ENCODE results near the gene KCNJ1. TPM values are rescaled to one million over a fixed set of nuclear protein-coding genes. Genes with fewer than 3 reads are reported as not detected.
A peak's percentile ranks its signal among the peaks of the same experiment; 100 is the strongest.

KCNJ1 gene
- total and polyA plus RNA-seq, 8 donors = 0.03 to 0.28 (median 0.08) TPM; not detected in 3

DNA sequence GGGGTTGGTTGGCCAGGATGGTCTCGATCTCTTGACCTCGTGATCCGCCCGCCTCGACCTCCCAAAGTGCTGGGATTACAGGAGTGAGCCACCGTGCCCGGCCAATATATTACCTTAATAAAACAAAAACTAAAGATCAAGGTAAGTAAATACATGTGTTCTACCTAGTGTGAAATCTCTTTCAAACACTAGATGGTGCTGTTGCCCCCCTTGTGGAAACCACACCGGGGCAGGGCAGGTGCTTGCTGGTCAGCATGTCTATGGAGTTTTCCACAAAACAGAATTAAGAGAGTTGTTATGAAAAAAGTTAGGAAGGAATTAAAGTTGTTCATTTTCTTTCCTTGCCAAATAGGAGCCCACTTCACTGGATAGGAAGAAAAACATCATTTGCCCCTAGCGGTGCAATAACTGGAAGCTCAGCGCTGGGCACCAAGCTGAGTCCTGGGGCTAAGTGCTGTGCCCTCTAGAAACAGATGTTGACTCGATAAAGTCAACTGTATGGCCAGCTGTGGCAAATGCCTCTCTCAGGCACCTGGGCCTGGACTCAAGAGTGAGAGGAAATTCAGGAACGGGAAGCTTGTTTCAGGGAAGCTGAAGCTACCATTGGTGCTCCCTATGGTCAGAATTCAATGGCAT lies 17.7 kb upstream of the KCNJ1 start:
- intact Hi-C loops (cut with DNase I) = loop anchor here in 2 of 3 donors (5.0 to 10.0 kb wide), 2 partner anchors 70 to 72 kb away; no protein-coding TSS in a partner anchor

DNA sequence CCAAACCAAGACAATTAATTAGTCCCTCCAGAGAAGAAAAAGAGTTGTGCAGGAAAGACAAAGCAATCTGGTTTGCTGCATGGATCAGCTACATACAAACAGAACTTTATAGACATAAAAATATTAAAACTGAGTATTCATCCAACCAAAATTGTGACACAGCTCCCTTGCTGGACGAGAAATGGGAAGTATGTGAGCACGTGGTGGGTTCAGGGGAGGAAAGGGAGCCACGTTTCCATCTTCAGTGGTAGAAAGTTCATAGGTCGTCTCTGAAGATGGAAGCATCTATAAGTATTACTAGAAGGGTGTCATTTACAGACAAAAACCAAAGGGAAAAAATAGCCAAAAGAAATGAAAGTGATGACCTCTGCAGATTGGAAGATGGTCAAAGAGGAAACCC lies 17.0 kb upstream of the KCNJ1 start:
- 40 to 45% methylated on average over 4 of the region's 4 CpGs for WGBS, 2 donors
- Histone ChIP-seq H3K27ac (no peak overlapping the region), H3K36me3 (no peaks in the 10 kb centered on the region), H3K9me3 (no peaks in the 10 kb centered on the region), H3K4me3 (no peak overlapping the region), H3K27me3 (no peaks in the 10 kb centered on the region), H3K4me1 (peaks cover 12 to 21% (median 13%) of the 10 kb centered on the region in 3 donors)
- FAIRE-seq (no peak), ATAC-seq (no peak), DNase-seq (no peak)
- TF ChIP-seq, protein P1, sequence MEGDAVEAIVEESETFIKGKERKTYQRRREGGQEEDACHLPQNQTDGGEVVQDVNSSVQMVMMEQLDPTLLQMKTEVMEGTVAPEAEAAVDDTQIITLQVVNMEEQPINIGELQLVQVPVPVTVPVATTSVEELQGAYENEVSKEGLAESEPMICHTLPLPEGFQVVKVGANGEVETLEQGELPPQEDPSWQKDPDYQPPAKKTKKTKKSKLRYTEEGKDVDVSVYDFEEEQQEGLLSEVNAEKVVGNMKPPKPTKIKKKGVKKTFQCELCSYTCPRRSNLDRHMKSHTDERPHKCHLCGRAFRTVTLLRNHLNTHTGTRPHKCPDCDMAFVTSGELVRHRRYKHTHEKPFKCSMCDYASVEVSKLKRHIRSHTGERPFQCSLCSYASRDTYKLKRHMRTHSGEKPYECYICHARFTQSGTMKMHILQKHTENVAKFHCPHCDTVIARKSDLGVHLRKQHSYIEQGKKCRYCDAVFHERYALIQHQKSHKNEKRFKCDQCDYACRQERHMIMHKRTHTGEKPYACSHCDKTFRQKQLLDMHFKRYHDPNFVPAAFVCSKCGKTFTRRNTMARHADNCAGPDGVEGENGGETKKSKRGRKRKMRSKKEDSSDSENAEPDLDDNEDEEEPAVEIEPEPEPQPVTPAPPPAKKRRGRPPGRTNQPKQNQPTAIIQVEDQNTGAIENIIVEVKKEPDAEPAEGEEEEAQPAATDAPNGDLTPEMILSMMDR (IDR thresholded peaks at IDR 0.05) = no peak
- intact Hi-C loops (cut with DNase I) = loop anchor here in 1 of 3 donors (10.0 kb wide), 1 partner anchor 71 kb away; no protein-coding TSS in a partner anchor

More for the DNA sequence above, 17.7 kb upstream of the KCNJ1 start:
- no peaks in the 10 kb centered on the region for H3K27me3 ChIP-seq
- no peak overlapping the region for H3K4me3 ChIP-seq
- FAIRE-seq (peak; percentile 17), DNase-seq (peak in 4 of 6 donors; percentile 60 to 81 (median 68)), ATAC-seq (peak; percentile 78 to 84 (median 78))
- 23% methylated on average over 12 of the region's 12 CpGs for WGBS, 2 donors
- H3K27ac ChIP-seq = no peak overlapping the region
- H3K9me3 ChIP-seq = no peaks in the 10 kb centered on the region
- TF ChIP-seq, protein P1 (IDR thresholded peaks at IDR 0.05) = peak; percentile 73 to 89 (median 82)
- H3K4me1 ChIP-seq = peaks cover 12 to 28% (median 18%) of the 10 kb centered on the region in 3 donors
- no peaks in the 10 kb centered on the region for H3K36me3 ChIP-seq

DNA sequence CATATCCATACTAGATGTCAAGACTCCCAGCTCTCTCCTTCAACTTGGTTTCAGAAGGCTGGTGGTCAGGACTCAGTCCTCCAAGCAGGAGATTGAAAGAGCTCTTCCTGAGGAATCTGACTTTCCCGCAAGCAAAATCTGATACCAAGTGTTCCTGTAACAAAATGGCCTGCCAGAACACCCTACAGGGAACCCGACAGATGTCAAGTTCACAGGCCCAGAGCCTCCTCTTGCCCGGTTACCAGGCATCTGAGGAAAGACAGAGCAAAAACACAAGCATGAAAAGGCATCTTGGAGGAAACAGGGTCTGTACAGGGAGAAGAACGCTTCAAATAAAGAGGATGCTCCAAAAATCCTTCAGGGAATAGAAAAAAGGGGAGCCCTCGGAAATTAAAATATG lies 15.4 kb upstream of the KCNJ1 start:
- WGBS, 2 donors = 42 to 58% methylated on average over 5 of the region's 5 CpGs
- no peak overlapping the region for H3K4me3 ChIP-seq
- intact Hi-C loops (cut with DNase I) = loop anchor here in 1 of 3 donors (10.0 kb wide), 1 partner anchor 72 kb away; no protein-coding TSS in a partner anchor
- no peak for FAIRE-seq
- ATAC-seq = peak in 3 of 4 donors; percentile 13 to 59 (median 41)
- no peaks in the 10 kb centered on the region for H3K36me3 ChIP-seq
- H3K4me1 ChIP-seq = peaks cover under 1 to 12% (median 8%) of the 10 kb centered on the region in 3 donors
- H3K27ac ChIP-seq = no peak overlapping the region
- H3K9me3 ChIP-seq = no peaks in the 10 kb centered on the region
- H3K27me3 ChIP-seq = no peaks in the 10 kb centered on the region
- TF ChIP-seq, protein P1 (IDR thresholded peaks at IDR 0.05) = no peak
- peak in 1 of 6 donors; percentile 71 for DNase-seq

DNA sequence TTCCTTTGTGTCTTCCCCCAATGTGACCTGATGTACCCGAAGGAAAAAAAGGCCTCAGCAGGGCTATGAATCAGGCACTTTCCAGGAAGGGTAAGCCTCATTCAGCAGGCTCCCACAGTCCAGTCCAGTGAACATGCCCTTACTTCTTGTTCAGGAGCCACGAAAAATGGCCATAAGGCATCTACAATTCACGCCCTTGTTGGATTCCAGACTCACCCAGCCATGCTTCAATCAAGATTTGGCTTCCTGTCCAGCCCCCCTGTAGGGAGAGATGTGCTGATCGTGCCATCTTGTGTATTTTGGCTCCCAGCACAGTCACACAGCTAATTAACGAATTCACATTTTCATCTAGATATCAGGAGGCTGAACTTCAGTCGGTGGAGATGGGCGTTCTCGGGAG lies 14.1 kb upstream of the KCNJ1 start:
- intact Hi-C loops (cut with DNase I) = loop anchor here in 1 of 3 donors (10.0 kb wide), 1 partner anchor 74 kb away; no protein-coding TSS in a partner anchor
- Histone ChIP-seq H3K36me3 (no peaks in the 10 kb centered on the region), H3K4me3 (no peak overlapping the region), H3K27ac (no peak overlapping the region), H3K27me3 (no peaks in the 10 kb centered on the region), H3K4me1 (peaks cover 0 to 7% (median 0%) of the 10 kb centered on the region in 3 donors), H3K9me3 (no peaks in the 10 kb centered on the region)
- DNase-seq (no peak), ATAC-seq (no peak), FAIRE-seq (no peak)
- 85 to 91% methylated on average over 8 of the region's 8 CpGs for WGBS, 2 donors
- TF ChIP-seq, protein P1 (IDR thresholded peaks at IDR 0.05) = no peak

DNA sequence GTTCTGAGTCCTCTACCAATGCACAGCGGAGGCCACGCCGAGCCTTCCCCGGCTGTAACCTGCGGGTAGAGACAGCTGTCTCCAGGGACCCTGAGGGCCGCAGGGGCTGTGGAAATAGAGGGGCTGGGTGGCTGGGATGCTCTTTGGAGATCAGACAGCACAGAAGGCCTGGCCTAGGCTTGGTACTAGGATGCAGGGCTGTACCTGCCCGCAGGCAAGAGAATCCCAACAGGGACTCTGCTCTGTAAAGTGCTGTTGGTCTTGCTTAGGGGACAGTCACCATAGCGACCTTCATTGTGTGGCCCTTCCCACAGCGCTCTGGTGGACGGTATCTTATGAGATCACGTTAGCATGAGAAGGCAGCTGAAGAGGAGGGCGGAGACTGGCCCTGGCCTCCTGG lies 12.7 kb upstream of the KCNJ1 start:
- DNase-seq (no peak), ATAC-seq (no peak), FAIRE-seq (no peak)
- intact Hi-C loops (cut with DNase I) = loop anchor here in 1 of 3 donors (10.0 kb wide), 1 partner anchor 75 kb away; no protein-coding TSS in a partner anchor
- Histone ChIP-seq H3K4me3 (no peak overlapping the region), H3K4me1 (peaks cover 0 to 7% (median 0%) of the 10 kb centered on the region in 3 donors), H3K9me3 (no peaks in the 10 kb centered on the region), H3K27ac (no peak overlapping the region), H3K36me3 (no peaks in the 10 kb centered on the region), H3K27me3 (no peaks in the 10 kb centered on the region)
- 91% methylated on average over 12 of the region's 12 CpGs for WGBS, 2 donors
- TF ChIP-seq, protein P1 (IDR thresholded peaks at IDR 0.05) = no peak
